Tibial nerve (tissue), 4 donors: ENCODE results near the gene STX12. TPM values are rescaled to one million over a fixed set of nuclear protein-coding genes. Genes with fewer than 3 reads are reported as not detected.
"Not testable (repeated sequence)": the region's sequence is repeated elsewhere in the genome, so short reads cannot be mapped to it uniquely, and the experiment has no call there.

Source experiments
- DNase-seq, 2 donors: peaks; one replicate each; pipeline ENCODE4 v3.0.0-alpha.2; 2019; ENCODE audit warnings: low spot score in 2 of 2
- H3K27ac ChIP-seq, 4 donors: fragments of 200-600 bp; sonication (generic) in 3 of 4; one replicate each; pipeline ENCODE4 v1.5.1; 2017 to 2019; ENCODE audit warnings: mild to moderate bottlenecking in 1 of 4
- H3K27me3 ChIP-seq, 2 donors: fragments of 200-600 bp; sonication (generic) in 1 of 2; one replicate each; pipeline versions ENCODE4 v1.5.1 to v1.6.0; 2017 to 2019
- H3K36me3 ChIP-seq, 3 donors: fragments of 200-600 bp; sonication (generic); one replicate each; pipeline ENCODE4 v1.5.1; 2018 to 2019
- H3K4me1 ChIP-seq, 4 donors: fragments of 200-600 bp; sonication (generic) in 3 of 4; one replicate each; pipeline ENCODE4 v1.5.1; 2017 to 2019
- H3K4me3 ChIP-seq, 4 donors: fragments of 200-600 bp; sonication (generic) in 3 of 4; one replicate each; pipeline ENCODE4 v1.5.1; 2017 to 2019; ENCODE audit warnings: mild to moderate bottlenecking in 1 of 4, moderate library complexity in 1 of 4
- H3K9me3 ChIP-seq, 4 donors: fragments of 200-600 bp; sonication (generic) in 3 of 4; one replicate each; pipeline ENCODE4 v1.5.1; 2017 to 2019
- CTCF ChIP-seq, 5 experiments: fragments of 200-600 bp in 3 of 5; fragments of 450-650 bp in 2 of 5; sonication (generic) in 3 of 5; IDR thresholded peaks; one replicate each; pipeline ENCODE4 v1.5.1; 2016 to 2019; ENCODE audit warnings: antibody characterized with exemption in 5 of 5, mild to moderate bottlenecking in 3 of 5, moderate library complexity in 2 of 5
- EP300 ChIP-seq, 2 donors: sonication (generic); formaldehyde crosslinking; IDR thresholded peaks; one replicate each; pipeline ENCODE4 v1.6.1; 2017; ENCODE audit warnings: antibody characterized with exemption in 2 of 2, mild to moderate bottlenecking in 1 of 2
- POLR2A ChIP-seq, 2 donors: fragments of 450-650 bp; IDR thresholded peaks; one replicate each; pipeline ENCODE4 v1.6.1; 2017; ENCODE audit warnings: antibody characterized with exemption in 2 of 2, mild to moderate bottlenecking in 2 of 2, moderate library complexity in 2 of 2
- WGBS, 2 donors: methylation state at CpG; one replicate each; pipeline ENCODE4 v1.1.5; 2018; 5-methylcytosine and 5-hydroxymethylcytosine counted together
- total RNA-seq, 4 donors: library from RNA; depleted of rRNA; stranded (reverse); fragments of >200 nt; gene quantifications; one replicate each; pipeline ENCODE4 v1.1.0, GENCODE V29; 2016

The STX12 gene
- total RNA-seq, 4 donors from 2014 or later: 51.6 to 71.0 (median 66.9) TPM

DNA sequence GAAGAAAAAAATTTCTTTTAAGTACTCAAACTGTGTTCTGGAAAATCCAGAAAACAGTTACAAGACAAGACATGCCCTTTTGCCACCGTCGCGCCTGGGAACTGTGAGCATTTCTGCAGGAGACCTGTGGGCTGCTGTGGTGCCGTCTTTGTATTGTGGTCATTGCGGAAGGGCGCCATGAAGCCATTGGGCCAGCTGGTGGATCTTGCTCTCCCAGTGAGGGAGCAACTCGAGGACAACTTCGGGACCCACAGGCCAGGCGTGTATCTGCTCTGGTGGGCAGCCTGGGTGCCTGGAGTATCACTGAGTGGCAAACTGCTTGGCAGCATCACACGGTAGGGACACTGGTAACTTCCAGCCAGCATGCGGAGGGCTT is 95.5 kb downstream of the STX12 start:
- Histone ChIP-seq H3K36me3 (no peaks in the 10 kb centered on the region), H3K27ac (peak overlapping the region in 1 of 4 donors; percentile 62), H3K27me3 (peaks cover 0 to 11% of the 10 kb centered on the region in 2 donors), H3K4me1 (peaks cover 0 to 19% (median 9%) of the 10 kb centered on the region in 4 donors), H3K4me3 (no peak overlapping the region), H3K9me3 (no peaks in the 10 kb centered on the region)
- DNase-seq: no peak
- WGBS, 2 donors: 85 to 86% methylated on average over 9 to 11 of the region's 11 CpGs
- TF ChIP-seq POLR2A (IDR thresholded peaks at IDR 0.05) (no peak), CTCF (IDR thresholded peaks at IDR 0.05) (no peak), EP300 (IDR thresholded peaks at IDR 0.05) (no peak)

- 59 to 60% methylated on average over 15 to 16 of the region's 16 CpGs for WGBS, 2 donors
- Histone ChIP-seq H3K9me3 (no peaks in the 10 kb centered on the region), H3K27ac (peak overlapping the region in 1 of 4 donors; percentile 62), H3K27me3 (peaks cover 0 to 12% of the 10 kb centered on the region in 2 donors), H3K4me3 (peak overlapping the region in 1 of 4 donors; percentile 5), H3K4me1 (peaks cover 0 to 15% (median 9%) of the 10 kb centered on the region in 4 donors), H3K36me3 (no peaks in the 10 kb centered on the region)
- TF ChIP-seq POLR2A (IDR thresholded peaks at IDR 0.05) (no peak), EP300 (IDR thresholded peaks at IDR 0.05) (no peak), CTCF (IDR thresholded peaks at IDR 0.05) (no peak)
- DNase-seq: no peak
These were observed 96.1 kb downstream of the STX12 start for GRCh38 chr1:27868932-27869718.

- Histone ChIP-seq H3K9me3 (no peaks in the 10 kb centered on the region), H3K4me3 (no peak overlapping the region), H3K36me3 (no peaks in the 10 kb centered on the region), H3K27ac (no peak overlapping the region), H3K4me1 (peaks cover 0 to 12% (median 9%) of the 10 kb centered on the region in 4 donors), H3K27me3 (peaks cover 0 to 12% of the 10 kb centered on the region in 2 donors)
- no peak for DNase-seq
- 63 to 89% methylated on average over 1 of the region's 1 CpG for WGBS, 2 donors
- TF ChIP-seq EP300 (IDR thresholded peaks at IDR 0.05) (no peak), CTCF (IDR thresholded peaks at IDR 0.05) (no peak), POLR2A (IDR thresholded peaks at IDR 0.05) (no peak)
These were observed 96.7 kb downstream of the STX12 start for GRCh38 chr1:27869719-27870085.

DNA sequence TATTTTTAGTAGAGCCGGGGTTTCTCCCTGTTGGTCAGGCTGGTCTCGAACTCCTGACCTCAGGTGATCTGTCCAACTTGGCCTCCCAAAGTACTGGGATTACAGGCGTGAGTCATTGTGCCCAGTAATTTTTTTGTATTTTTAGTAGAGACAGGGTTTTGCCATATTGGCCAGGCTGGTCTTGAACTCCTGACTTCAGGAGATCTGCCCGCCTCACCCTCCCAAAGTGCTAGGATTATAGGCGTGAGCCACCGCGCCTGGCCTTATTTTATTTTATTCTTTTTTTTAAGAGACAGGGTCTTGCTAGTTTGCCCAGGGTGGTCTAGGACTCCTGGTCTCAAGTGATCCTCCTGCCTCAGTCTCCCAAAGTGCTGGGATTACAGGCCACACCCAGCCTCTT is 98.1 kb downstream of the STX12 start:
- DNase-seq, H3K4me3 ChIP-seq, H3K9me3 ChIP-seq, H3K36me3 ChIP-seq, H3K27ac ChIP-seq: not testable (repeated sequence)
- WGBS, 2 donors: 91 to 95% methylated on average over 7 of the region's 7 CpGs
- Histone ChIP-seq H3K4me1 (peaks cover 0 to 15% (median 9%) of the 10 kb centered on the region in 4 donors), H3K27me3 (peaks cover 0 to 12% of the 10 kb centered on the region in 2 donors)

GRCh38 chr1:27872059-27872801 is 99.2 kb downstream of the STX12 start, which contains the start of gene THEMIS2:
TSS of gene THEMIS2 (plus strand) at chr1:27872544. CDS start at chr1:27872572, 28 bp downstream.
- TF ChIP-seq EP300 (IDR thresholded peaks at IDR 0.05) (peak in 1 of 2 donors; percentile 34), CTCF (IDR thresholded peaks at IDR 0.05) (no peak), POLR2A (IDR thresholded peaks at IDR 0.05) (peak in 1 of 2 donors; percentile 48)
- peak within 1 kb of the TSS; percentile 31 to 81 (median 80) for H3K27ac ChIP-seq
- H3K36me3 ChIP-seq: no peaks in the 10 kb centered on the region
- WGBS, 2 donors: 11 to 36% methylated on average over 11 to 36 of the region's 53 CpGs
- peaks cover 0 to 12% of the 10 kb centered on the region in 2 donors for H3K27me3 ChIP-seq
- no peaks in the 10 kb centered on the region for H3K9me3 ChIP-seq
- H3K4me3 ChIP-seq: peak within 1 kb of the TSS; percentile 35 to 71 (median 62)
- H3K4me1 ChIP-seq: peaks cover 0 to 20% (median 9%) of the 10 kb centered on the region in 4 donors
- no peak for DNase-seq
